Bronchial epithelial cell (primary cell): ENCODE results near the gene HGD. TPM values are rescaled to one million over a fixed set of nuclear protein-coding genes. Genes with fewer than 3 reads are reported as not detected.

Source experiments
- DNase-seq: peaks from one replicate; pipeline ENCODE4 v3.0.0-alpha.2; 2010; ENCODE audit warnings: low read depth
- FAIRE-seq: peaks from 2 replicates; lab custom pipeline; 2011; peaks lifted over from hg19 to GRCh38; lab: Jason Lieb, UNC
- H3K27me3 ChIP-seq: 2 replicates; pipeline ENCODE4 v1.5.1; 2011; ENCODE audit warnings: low read length; ENCODE audit not compliant: control insufficient read depth, insufficient read depth
- H3K36me3 ChIP-seq: 2 replicates; pipeline ENCODE4 v1.5.1; 2011; ENCODE audit warnings: low read length; ENCODE audit not compliant: control insufficient read depth, insufficient read depth
- H3K4me3 ChIP-seq: 2 replicates; pipeline ENCODE4 v1.5.1; 2011; ENCODE audit warnings: mild to moderate bottlenecking, low read depth, low read length, control low read depth
- CTCF ChIP-seq: IDR thresholded peaks from 2 replicates; pipeline ENCODE4 v1.5.1; 2011; ENCODE audit warnings: mild to moderate bottlenecking, moderate library complexity, low read length, control low read depth, inconsistent platforms; ENCODE audit not compliant: insufficient read depth, severe bottlenecking
- total RNA-seq: library from RNA; depleted of rRNA; stranded (reverse); fragments of >200 nt; gene quantifications from 2 replicates; pipeline ENCODE4 v1.2.1, GENCODE V29; 2014

Gene HGD
- total RNA-seq, 1 donor from 2014 or later: under 0.01 TPM

DNA sequence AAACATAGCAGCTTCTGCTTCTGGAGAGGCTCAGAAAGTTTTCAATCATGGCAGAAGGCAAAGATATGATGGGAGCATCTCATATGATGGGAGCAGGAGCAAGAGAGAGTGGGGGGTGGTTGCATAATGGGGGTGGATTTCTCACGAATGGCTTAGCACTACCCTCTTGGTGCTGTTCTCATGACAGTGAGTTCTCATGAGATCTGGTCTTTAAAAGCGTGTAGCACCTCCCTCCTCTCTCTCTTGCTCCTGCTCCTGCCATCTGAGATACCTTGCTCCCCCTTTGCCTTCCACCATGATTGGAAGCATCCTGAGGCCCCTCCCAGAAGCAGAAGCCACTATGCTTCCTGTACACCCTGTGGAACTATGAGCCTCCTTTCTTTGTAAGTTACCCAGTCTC, 22.2 kb downstream of the HGD start:
- no peak for TF ChIP-seq CTCF
- H3K27me3 ChIP-seq: no peaks in the 10 kb centered on the region
- DNase-seq (no peak), FAIRE-seq (no peak)
- no peaks in the 10 kb centered on the region for H3K36me3 ChIP-seq
- H3K4me3 ChIP-seq: no peak overlapping the region

- TF ChIP-seq CTCF: no peak
- DNase-seq (no peak), FAIRE-seq (no peak)
- Histone ChIP-seq H3K4me3 (no peak overlapping the region), H3K36me3 (no peaks in the 10 kb centered on the region), H3K27me3 (no peaks in the 10 kb centered on the region)
Measured at GRCh38 chr3:120659285-120659684, 22.8 kb downstream of the HGD start.

DNA sequence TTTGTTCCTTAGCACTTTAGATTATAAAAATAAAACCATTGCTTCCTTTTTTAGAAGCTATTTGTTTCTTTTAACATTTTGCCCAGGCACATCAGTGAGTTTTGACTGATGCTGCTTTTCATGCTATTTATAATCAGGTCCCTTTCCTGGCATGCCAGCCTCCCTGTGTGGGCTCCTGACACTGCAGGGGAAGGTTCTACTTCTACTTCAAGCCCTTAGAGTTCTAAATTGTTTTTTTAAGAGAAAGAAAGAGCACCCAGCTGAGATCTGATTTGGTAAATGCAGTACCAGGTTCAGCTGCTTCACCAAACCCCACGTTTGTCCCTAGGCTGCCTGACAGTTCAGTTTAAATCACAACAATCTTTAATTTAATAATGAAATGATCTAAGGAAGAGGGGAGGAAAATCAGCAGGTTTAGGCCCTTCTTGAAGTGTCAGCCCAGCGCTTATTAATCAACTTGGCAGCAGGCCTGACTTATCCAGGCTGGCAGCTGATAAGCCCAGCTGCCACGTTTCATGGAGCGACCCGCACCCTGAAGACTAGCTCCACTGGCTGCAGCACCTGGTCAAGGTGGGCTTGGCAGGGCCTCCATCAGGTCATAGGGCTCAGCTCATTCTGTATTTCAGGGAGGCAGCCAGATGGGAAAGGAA, 29.0 kb downstream of the HGD start:
- H3K4me3 ChIP-seq: no peak overlapping the region
- no peak for FAIRE-seq
- H3K36me3 ChIP-seq: no peaks in the 10 kb centered on the region
- DNase-seq: no peak
- H3K27me3 ChIP-seq: no peaks in the 10 kb centered on the region
- TF ChIP-seq CTCF: no peak

DNA sequence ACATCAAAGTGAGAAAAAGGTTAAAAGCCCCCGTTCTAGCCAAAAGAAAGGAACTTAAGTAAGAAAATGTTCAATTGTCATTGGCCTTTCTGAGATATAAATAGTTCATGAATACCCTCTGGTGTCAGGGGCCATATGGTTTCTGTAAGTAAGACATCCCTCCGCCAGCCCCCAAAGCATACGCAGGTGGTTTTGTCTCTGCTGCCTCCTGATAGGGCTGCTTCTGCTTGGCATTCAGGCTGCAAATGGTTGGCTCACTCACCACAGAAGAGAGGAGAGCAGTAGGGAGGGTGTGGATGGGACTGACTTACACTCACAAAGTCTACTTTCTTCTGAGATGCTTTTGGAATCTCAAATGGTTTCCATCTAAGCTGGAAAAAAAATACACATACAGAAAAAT, 29.8 kb downstream of the HGD start:
- DNase-seq (no peak), FAIRE-seq (no peak)
- no peak for TF ChIP-seq CTCF
- Histone ChIP-seq H3K27me3 (no peaks in the 10 kb centered on the region), H3K36me3 (no peaks in the 10 kb centered on the region), H3K4me3 (no peak overlapping the region)

GRCh38 chr3:120650311-120650710, 31.7 kb downstream of the HGD start:
- TF ChIP-seq CTCF: no peak
- H3K36me3 ChIP-seq: no peaks in the 10 kb centered on the region
- no peak for DNase-seq
- H3K27me3 ChIP-seq: no peaks in the 10 kb centered on the region
- FAIRE-seq: no peak
- no peak overlapping the region for H3K4me3 ChIP-seq

- no peak for DNase-seq
- no peak for TF ChIP-seq CTCF
- Histone ChIP-seq H3K36me3 (no peaks in the 10 kb centered on the region), H3K27me3 (no peaks in the 10 kb centered on the region), H3K4me3 (no peak overlapping the region)
- FAIRE-seq: no peak
Measured at GRCh38 chr3:120649830-120650233, 32.2 kb downstream of the HGD start.
